PC-9 (cell line): ENCODE data around the gene PGD.
"Not testable (repeated sequence)": the region's sequence is repeated elsewhere in the genome, so short reads cannot be mapped to it uniquely, and the experiment has no call there.

ENCODE experiments used
- CTCF ChIP-seq: fragments of 200-600 bp; sonication (generic); conservative IDR thresholded peaks from 2 replicates; pipeline ENCODE4 v1.6.1; 2017; ENCODE audit warnings: mixed run types, antibody characterized with exemption, mild to moderate bottlenecking, moderate library complexity
- EZH2 ChIP-seq: fragments of 200-600 bp; sonication (generic); IDR thresholded peaks from 2 replicates; pipeline ENCODE4 v1.8.0; 2017; ENCODE audit warnings: antibody characterized with exemption, low read depth

- TF ChIP-seq CTCF, EZH2: not testable (repeated sequence)
Observed at GRCh38 chr1:10426535-10426848, 27.6 kb downstream of the PGD start.
